Bronchial epithelial cell (primary cell): ENCODE measurements around the gene EAPP. TPM values are rescaled to one million over a fixed set of nuclear protein-coding genes. Genes with fewer than 3 reads are reported as not detected.

ENCODE experiments used
- DNase-seq: peaks from one replicate; pipeline ENCODE4 v3.0.0-alpha.2; 2010; ENCODE audit warnings: low read depth
- FAIRE-seq: peaks from 2 replicates; lab custom pipeline; 2011; peaks lifted over from hg19 to GRCh38; lab: Jason Lieb, UNC
- H3K27me3 ChIP-seq: 2 replicates; pipeline ENCODE4 v1.5.1; 2011; ENCODE audit warnings: low read length; ENCODE audit not compliant: control insufficient read depth, insufficient read depth
- H3K36me3 ChIP-seq: 2 replicates; pipeline ENCODE4 v1.5.1; 2011; ENCODE audit warnings: low read length; ENCODE audit not compliant: control insufficient read depth, insufficient read depth
- H3K4me3 ChIP-seq: 2 replicates; pipeline ENCODE4 v1.5.1; 2011; ENCODE audit warnings: mild to moderate bottlenecking, low read depth, low read length, control low read depth
- total RNA-seq: library from RNA; depleted of rRNA; stranded (reverse); fragments of >200 nt; gene quantifications from 2 replicates; pipeline ENCODE4 v1.2.1, GENCODE V29; 2014
- TF ChIP-seq, protein P1 (sequence below): IDR thresholded peaks from 2 replicates; pipeline ENCODE4 v1.5.1; 2011; ENCODE audit warnings: mild to moderate bottlenecking, moderate library complexity, low read length, control low read depth, inconsistent platforms; ENCODE audit not compliant: insufficient read depth, severe bottlenecking

EAPP gene
- total RNA-seq, 1 donor from 2014 or later, result 48.4 TPM

- Histone ChIP-seq H3K4me3 (no peak overlapping the region), H3K36me3 (no peaks in the 10 kb centered on the region), H3K27me3 (no peaks in the 10 kb centered on the region)
- TF ChIP-seq, protein P1, sequence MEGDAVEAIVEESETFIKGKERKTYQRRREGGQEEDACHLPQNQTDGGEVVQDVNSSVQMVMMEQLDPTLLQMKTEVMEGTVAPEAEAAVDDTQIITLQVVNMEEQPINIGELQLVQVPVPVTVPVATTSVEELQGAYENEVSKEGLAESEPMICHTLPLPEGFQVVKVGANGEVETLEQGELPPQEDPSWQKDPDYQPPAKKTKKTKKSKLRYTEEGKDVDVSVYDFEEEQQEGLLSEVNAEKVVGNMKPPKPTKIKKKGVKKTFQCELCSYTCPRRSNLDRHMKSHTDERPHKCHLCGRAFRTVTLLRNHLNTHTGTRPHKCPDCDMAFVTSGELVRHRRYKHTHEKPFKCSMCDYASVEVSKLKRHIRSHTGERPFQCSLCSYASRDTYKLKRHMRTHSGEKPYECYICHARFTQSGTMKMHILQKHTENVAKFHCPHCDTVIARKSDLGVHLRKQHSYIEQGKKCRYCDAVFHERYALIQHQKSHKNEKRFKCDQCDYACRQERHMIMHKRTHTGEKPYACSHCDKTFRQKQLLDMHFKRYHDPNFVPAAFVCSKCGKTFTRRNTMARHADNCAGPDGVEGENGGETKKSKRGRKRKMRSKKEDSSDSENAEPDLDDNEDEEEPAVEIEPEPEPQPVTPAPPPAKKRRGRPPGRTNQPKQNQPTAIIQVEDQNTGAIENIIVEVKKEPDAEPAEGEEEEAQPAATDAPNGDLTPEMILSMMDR, result no peak
- DNase-seq (no peak), FAIRE-seq (no peak)
Observed at GRCh38 chr14:34474187-34474679, 65.3 kb downstream of the EAPP start.

DNA sequence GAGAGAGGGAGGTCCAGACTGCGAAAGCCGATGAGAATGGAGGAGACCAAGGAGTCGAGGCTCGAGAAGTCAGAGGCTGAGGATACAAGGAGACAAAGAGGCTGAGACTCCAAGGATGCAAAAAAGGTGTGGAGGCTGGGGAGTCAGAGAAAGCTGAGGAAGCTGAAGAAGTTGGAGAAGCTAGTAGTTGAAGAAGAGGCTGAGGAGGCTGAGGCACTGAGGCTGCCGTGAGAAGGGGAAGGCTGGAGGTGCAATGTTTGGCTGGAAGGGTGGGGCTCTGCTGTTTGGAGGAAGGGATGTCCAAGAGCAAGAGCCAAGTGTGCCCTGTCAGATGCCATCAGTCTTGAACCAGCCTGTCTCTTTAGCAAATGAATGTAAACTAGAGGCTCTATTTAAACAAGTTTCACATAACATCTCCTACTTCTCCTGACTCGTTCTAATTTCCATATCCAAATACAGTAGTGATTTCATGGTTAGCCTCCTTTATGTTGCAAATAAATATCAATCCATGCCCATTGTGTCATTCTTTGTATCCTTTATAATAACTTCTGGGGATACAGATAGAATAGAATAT is 66.7 kb downstream of the EAPP start:
- no peaks in the 10 kb centered on the region for H3K27me3 ChIP-seq
- FAIRE-seq, result no peak
- no peak for DNase-seq
- TF ChIP-seq, protein P1, result no peak
- H3K4me3 ChIP-seq, result no peak overlapping the region
- H3K36me3 ChIP-seq, result no peaks in the 10 kb centered on the region

GRCh38 chr14:34470319-34470718 is 69.2 kb downstream of the EAPP start:
- H3K27me3 ChIP-seq, result no peaks in the 10 kb centered on the region
- H3K4me3 ChIP-seq, result no peak overlapping the region
- DNase-seq, result no peak
- TF ChIP-seq, protein P1, result no peak
- no peaks in the 10 kb centered on the region for H3K36me3 ChIP-seq
- no peak for FAIRE-seq

GRCh38 chr14:34466691-34467090 is 72.8 kb downstream of the EAPP start:
- no peak for FAIRE-seq
- TF ChIP-seq, protein P1, result no peak
- Histone ChIP-seq H3K36me3 (no peaks in the 10 kb centered on the region), H3K4me3 (no peak overlapping the region), H3K27me3 (no peaks in the 10 kb centered on the region)
- DNase-seq, result no peak

Other genes starting within 250 kb of the EAPP start
- gene SPTSSA, start 77.5 kb downstream of the EAPP start, total RNA-seq, result 12.9 and 13.2 TPM in 2 replicates
- 97.3 and 146 TPM in 2 replicates for gene SNX6, start 90.4 kb upstream of the EAPP start, total RNA-seq
- gene CFL2, start 174.9 kb upstream of the EAPP start, total RNA-seq, result 8.2 and 17.9 TPM in 2 replicates